ENCODE data around the gene BPIFB4.

GRCh38 chr20:33051333-33051732, 28.1 kb upstream of the BPIFB4 start:
- no peak for TF ChIP-seq ZNF331 (CRISPR knock-in tag; IDR thresholded peaks at IDR 0.05; ENCODE audit: low read depth)
- no peak for TF ChIP-seq POLR2AphosphoS5 (IDR thresholded peaks at IDR 0.05; ENCODE audit: low read depth)
- TF ChIP-seq CTCF (conservative IDR thresholded peaks at IDR 0.05; ENCODE audit: low read depth in 2 of 2), result no peak
- no peak for TF ChIP-seq EZH2 (IDR thresholded peaks at IDR 0.05; ENCODE audit: low read depth, unreplicated experiment)
- TF ChIP-seq EZH2phosphoT487 (IDR thresholded peaks at IDR 0.05; ENCODE audit: unreplicated experiment), result no peak
- TF ChIP-seq CREB1 (CRISPR knock-in tag; IDR thresholded peaks at IDR 0.05; ENCODE audit: low read depth), result no peak
- no peak for TF ChIP-seq ETS1 (IDR thresholded peaks at IDR 0.05)
- no peak for TF ChIP-seq REST (IDR thresholded peaks at IDR 0.05; ENCODE audit: unreplicated experiment)

All from GM23338 (cell line).